ENCODE measurements around the gene SCIN.

GRCh38 chr7:12578930-12579640 is 8.6 kb downstream of the SCIN start:
- TF ChIP-seq CTCF (IDR thresholded peaks at IDR 0.05) = no peak
- no peak for TF ChIP-seq POLR2A (IDR thresholded peaks at IDR 0.05)
